DMS79 (cell line): ENCODE results near the gene DIPK1C.

Experiments
- DNase-seq: peaks from one replicate; lab custom pipeline; 2025; lab: John Stamatoyannopoulos, UW

The DIPK1C gene

DNA sequence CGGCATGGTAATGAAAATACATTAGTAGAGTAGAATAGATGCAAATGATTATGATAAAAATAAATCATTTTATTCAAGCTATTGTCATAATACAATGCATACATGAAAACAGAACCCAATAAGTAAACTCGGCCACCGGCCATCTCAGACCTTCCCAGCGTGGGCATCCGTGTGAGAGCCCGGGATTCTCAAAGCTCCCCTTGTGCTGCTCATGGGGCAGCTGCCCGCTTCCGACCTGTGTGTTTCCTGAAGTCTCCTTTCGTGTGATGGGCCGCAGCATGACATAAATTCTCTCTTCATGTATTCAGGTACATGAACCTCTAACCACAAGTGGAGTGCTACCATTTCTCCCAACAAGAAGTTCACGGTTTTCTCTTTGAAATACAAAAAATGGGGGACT, 25.6 kb upstream of the DIPK1C start:
- no peak for DNase-seq

DNA sequence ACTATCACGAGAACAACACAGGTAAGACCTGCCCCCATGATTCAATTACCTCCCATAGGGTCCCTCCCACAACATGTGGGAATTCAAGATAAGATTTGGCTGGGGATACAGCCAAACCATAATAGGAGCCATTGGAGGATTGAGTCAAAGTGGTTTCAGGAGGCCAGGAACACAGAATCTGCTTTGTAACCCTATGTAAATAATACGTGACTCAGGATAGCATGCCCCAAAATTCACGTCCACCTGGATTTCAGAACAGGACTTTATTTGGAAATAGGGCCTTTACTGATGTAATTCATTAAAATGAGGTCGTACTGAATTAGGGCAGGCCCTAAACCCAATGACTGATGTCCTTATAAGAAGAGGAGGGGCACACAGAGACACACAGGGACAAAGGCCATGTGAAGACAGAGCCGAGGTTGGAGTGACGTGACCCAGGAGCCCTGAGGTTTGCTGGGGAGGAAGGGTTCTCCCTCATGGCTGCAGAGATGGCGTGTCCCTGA, 23.1 kb upstream of the DIPK1C start:
- no peak for DNase-seq

DNA sequence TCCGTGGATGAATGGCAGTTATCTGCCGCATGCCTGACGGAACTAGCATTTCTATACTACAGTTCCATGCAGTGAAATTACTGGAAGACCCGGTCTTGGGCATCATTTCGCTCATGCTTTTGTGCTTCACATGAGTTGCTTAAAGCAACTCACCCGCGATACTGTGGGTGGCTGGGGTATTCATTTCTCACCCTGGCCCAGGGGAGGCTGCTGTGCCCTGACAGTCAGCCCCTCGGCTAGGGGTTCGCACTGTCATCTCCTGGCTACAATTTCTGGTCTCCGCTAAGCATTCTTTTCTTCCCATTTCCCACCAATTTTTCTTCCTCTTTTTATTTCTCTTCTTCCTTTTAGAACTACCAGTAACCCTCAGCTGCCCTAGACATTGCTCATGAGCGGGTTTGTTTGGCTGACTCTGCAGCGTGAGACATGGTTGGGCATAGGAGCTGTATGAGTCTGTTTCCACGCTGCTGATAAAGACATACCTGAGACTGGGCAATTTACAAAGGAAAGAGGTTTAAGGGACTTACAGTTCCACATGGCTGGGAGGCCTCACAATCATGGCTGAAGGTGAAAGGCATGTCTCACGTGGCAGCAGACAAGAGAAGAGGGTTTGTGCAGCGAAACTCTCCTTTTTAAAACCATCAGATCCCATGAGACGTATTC, 22.5 kb upstream of the DIPK1C start:
- DNase-seq = no peak

DNA sequence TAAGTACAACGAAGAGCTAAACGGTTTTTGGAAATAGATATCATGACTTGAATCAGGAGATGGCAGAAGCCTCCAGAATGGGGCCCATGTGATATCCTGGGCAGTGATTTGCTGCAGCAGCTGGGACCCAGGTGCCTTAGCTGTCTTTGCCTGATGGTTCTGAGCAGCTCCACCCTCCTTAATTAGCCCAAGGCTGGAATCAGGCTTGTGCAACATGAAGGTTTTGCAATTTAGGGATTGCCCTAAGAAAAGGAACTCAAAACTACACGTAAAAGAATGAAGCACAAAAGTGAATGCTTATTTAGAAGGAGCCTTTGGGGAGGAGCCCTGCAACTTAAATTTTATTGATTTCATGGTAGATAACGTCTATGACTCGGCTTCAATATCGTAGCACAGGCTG, 21.8 kb upstream of the DIPK1C start:
- no peak for DNase-seq

DNA sequence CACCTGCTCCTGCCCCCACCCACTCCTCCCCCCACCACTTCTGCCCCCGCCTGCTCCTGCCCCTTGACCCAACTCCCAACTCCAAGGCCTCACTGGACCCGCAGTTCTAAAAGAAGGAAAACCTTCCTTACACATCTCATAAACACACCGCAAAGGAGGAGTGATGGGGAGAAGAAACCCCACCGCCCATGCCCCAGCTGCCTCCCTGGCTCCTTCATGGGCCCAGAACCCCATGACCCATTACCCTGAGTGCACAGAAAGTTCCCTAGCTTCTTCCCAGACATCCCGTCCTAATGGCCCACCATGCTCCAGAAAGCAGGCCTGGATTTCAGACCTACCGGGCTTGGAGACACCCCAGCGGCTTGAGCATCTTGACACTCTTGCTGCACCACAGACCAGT, 21.2 kb upstream of the DIPK1C start:
- no peak for DNase-seq

DNA sequence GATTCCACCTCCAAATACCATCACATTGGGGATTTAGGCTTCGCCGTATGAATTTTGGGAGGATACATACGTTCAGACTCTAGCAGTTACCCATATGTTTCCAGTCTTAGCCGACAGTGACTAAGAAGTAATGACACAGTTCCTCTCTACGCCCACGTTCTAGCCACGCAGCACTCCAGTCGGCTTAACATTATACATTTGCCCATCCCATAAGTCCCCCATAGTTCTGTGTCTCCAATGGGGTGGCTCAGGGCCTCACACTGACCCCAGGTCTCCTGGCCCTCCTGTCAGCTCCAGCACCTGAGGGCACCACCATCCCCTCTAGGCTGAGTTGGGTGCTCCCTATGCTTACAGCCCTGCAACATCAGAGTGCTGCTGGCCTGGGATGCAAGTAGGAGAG, 20.7 kb upstream of the DIPK1C start:
- DNase-seq = no peak

DNA sequence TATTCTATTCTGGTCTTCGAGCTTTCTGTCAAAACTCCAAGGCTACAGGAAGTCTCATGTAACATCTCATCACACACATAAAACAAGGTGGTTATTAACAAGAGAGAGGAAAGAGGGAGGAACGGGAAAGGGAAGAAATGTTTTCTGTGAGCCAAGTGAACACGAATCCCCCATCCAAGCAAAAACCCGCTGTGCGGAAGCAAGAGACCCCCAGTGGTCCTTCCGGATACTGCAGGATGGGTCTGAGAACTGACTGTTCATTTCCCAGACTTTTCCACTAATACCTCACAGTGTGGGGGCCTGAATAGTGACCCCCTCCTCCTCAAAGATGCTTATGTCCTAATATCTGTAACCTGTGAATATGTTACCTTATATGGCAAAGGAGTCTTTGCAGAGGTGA, 19.0 kb upstream of the DIPK1C start:
- no peak for DNase-seq

DNA sequence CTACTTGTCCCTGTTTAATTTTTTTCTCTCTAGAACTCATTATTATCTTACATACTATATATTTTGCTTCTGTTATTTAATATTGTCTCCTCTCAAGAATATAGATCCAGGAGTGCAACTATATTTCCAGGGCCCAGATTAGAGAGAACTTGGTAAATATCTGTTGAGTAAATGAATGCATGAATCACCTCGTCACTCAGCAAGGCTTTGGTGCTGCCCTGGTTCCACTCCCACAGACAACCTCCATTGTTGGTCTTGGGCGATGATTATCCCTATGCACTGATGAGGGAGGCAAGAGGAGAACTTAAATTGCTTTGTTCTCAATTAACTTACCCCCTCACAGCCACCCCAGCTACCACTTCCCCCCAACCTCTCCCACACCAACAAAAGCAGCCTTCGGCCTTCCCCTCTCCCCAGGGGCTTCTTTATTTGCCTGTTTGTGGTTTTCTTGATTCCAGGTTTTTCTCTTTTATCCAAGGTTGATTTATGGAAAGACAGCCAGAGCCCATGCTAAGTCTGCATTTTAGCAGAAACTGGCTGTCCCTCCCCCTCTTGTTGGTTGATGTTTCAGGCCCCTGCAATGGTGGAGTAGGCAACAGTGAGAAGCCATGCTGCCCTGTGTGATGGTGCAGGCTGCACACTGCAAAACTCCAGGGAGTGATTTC, 17.0 kb upstream of the DIPK1C start:
- no peak for DNase-seq

DNA sequence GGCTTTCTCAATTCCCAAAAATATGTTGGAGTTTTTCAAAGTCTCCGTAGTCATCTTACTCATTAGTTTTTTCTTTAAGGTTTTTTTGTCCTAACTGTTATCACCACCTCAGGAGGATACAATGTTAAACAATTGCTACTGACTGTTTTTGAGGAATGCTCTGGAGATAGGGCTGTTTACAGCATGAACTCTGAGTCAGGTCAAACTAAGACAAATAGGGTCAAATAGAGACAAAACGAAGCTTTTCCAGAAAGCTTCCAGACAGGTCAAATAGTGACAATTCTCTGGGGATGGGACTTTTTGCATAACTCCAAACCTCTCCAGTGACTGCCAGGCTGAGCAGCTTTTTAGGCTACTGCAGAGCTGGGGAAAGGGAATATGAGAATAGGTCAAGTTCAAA, 15.2 kb upstream of the DIPK1C start:
- DNase-seq = no peak

DNA sequence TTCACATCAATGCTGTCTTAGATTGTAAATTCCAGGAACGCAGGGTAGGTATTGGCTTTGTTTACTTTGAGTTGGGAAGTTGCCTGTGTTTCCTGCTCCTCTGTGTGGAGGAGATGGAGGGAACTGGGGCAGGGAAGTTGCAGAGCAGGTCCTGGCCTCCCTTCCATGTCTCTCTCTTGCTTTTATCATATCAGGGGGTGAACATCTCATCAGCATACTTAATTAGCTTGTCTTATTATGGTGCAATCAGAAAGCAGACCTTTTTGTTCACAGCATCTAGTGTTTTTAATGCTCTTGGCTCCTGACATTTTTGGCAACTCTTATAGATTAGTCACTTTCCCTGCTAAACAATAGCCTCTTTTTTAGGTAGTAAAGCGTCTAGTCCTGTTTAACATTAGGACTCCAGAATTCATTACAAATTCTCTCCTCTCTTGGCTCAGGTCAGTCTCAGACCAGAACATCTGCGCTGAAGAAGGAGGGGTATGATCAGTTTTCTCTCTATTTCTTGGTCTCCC, 11.5 kb upstream of the DIPK1C start:
- DNase-seq = no peak

DNA sequence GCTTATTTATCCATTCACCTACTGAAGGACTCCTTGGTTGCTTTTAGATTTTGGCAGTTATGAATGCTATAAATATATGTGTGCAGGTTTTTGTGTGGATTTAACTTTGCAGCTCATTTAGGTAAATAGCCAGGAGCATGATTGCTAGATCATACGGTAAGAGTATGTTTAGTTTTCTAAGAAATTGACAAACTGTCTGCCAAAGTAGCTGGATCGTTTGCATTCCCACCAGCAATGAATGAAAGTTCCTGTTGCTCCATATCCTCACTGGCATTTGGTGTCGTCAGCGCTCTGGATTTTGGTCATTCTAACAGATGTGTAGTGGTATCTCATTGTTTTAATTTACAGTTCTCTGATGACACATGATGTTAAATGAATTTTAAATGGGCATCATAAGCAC, 8.7 kb upstream of the DIPK1C start:
- DNase-seq = no peak

DNA sequence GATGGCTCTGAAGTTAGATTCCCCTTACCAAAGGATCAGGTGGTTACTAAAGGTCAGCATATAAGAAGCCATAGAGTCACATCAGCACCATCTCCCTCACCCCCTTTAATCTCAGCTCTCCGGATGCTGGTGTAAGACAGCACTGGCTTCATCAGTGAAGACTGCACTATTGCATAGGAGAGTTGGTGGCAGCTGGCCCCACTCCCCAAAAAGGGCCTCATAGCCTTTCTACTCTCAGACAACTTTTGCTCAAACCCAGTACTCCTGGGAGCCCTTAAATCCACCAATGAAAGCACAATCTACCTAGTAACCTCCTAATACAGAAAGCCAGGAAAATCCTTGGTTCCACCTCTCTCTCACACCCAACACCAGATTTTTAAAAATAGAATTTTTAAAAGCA, 6.9 kb upstream of the DIPK1C start:
- DNase-seq = no peak

DNA sequence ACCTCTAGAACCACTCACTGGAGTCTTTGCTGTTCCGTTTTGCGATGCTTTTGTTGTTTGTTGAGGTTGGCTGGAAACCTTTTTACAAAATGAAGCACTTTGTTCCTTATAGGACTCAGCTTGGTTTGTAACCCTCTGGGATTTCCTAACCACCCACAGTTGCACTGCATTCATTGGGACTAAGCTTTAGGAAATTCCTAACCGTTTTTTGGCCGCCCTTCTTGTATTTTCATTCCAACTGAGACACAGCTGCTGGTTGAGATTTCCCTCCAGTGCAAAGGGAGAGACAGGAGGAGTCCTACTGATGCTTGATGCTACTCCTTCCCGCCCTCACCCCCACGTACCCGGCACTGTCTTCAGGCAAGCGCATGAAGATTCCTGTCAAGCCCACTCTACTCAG, 6.1 kb upstream of the DIPK1C start:
- no peak for DNase-seq

DNA sequence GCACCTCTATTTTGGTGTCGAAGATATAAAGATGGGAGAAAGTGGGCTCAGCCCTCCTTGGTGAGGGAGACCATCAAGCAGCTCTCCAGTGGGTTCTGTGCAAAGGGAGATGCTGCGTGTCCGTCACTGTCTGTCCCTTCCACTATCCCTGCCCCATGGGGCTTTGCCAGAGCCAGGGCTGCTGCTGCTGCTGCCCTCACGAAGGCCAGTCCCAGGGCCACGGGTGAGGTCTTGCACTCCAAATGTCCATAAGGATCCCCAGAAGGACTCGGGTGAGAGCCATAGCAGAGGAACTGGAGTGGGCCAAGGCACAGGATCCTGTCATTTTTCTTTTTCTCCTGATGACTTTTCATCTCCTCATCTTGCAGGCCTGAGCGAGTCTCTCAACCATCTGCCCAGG, 3.7 kb upstream of the DIPK1C start:
- DNase-seq = no peak

DNA sequence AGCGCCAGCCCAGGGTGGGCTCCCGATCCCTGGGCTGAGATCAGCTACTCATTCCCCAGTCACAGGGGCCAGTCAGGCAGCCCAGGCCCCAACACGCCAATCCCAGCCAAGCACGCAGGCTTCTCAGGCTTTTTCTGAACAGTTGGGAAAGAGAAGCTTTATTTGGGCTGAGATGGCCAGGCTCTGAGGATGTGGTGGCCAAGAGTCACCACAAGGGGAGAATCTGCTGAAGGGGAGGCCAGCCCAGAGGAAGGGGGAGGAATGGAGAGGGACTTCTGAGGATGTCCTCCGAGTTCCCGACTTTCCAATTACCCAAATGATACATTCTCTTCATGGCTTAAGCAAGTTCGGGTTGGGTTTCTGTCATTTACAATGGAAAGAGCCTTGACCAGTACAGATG, 2.8 kb upstream of the DIPK1C start:
- no peak for DNase-seq

DNA sequence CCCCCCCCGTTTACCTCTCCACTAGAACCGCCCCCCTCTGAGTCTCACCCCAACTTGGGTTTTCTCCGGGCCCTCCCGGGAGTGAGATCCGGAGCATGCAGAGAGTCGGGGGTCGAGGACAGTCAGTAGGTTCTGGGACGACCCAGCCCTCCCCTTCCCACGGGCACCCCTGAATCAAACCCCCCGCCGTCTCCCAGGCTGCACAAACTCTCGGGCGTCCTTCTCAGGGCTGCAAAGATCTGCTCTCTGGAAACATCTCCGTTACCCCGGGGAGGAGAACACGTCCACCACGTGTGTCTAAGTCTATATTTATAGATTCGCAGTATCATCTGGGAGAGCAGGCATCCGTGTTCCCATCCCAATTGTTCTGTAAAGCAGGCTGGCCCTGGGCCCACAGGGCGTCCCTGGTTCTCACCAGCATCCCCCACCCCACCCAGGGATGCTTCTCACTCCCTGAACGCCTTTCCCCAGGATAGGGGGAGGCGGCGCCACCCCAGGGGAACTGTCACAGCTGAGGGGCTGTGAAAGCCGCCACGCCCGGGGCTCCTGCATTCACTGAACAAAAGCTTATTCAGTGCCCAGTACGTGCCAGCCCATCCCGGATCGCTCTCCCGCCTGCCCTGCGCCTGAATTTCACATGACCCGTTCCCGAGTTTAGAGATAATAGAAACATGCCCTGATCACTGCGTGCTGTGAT, 765 bp upstream of the DIPK1C start:
- DNase-seq = no peak

DNA sequence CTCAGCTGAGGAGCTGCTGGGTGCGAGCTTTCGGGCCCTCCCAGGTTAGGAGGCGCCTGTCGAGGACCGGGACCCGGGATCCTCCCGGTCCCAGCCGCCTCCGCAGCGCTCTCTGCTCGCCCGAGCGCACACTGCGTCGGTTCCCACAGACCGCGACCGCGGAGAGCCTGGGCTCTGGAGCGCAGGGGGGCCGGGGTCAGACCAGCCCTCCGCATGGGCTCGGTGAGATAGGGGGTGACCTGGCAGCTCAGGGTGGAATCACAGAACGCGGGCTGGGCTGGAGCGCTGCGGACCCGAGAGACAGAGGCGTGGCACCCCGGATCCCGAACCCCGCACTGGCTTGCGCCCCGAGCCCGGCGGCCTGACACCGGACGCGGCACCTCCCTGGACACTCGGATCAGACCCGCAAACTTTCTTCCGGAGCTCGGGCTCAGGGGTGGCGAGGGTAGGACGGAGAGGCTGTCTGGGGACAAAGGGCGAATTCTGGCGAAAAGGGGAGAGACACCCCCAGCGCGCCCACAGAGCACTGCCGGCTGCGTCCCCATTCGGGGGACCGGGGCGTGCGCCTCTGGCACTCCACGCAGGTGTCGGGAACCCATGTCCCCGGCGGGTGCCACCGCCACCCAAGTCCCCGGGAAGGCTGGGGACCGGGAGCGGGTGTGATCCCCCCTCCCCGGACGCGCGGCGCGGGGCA, 612 bp downstream of the DIPK1C start:
- no peak for DNase-seq

DNA sequence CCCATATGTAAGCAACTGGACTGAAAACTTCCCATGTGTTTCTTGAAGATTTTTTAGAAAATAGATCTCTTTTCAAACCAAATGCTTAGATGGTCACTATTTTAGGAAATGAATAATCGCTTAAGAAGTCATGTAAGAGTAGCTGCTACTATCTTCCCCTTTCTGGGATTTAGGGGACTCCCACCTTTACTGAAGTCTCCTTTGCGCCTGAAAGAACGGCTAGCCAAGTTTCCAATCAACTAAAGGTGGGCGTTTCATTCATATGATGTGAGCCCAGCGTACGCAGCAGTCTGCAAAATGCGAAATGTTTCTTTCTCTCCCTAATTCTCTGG, 1.1 kb downstream of the DIPK1C start:
- no peak for DNase-seq

DNA sequence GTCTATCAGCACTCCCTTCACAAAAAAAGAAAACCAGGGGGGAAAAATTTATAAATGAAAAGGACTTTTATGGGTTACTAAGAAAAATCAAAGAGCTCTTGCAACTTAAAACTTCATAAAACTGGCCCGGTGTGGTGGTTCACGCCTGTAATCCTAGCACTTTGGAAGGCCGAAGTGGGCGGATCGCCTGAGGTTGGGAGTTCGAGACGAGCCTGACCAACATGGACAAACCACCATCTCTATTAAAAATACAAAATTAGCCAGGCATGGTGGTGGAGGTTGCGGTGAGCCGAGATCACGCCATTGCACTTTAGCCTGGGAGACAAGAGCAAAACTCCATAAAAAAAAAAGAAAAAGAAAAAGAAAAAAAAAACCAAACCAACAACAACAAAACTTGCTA, 1.7 kb downstream of the DIPK1C start:
- no peak for DNase-seq

DNA sequence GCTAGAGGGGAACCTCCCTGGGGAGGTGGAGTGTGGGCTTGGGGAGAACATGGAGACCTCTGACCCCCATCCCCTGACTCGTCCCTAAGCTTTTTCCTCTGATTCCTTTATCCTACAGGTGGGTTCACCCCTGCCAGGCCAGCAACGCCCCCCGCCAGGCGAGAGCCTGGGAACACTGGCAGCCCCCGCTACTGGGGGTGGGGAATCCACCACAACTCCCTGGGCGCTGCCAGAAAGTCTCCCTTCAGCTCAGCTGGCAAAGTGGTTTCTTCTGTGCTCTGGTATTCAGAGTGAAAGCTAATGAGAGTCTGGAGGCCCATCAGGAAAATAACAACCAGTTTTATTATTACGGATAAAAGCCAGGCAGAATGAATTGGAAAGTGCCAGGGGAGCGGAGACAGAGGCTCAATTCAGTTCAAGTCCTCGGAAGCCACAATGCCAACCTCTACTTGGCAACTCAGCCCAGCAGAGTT, 2.8 kb downstream of the DIPK1C start:
- DNase-seq = no peak

DNA sequence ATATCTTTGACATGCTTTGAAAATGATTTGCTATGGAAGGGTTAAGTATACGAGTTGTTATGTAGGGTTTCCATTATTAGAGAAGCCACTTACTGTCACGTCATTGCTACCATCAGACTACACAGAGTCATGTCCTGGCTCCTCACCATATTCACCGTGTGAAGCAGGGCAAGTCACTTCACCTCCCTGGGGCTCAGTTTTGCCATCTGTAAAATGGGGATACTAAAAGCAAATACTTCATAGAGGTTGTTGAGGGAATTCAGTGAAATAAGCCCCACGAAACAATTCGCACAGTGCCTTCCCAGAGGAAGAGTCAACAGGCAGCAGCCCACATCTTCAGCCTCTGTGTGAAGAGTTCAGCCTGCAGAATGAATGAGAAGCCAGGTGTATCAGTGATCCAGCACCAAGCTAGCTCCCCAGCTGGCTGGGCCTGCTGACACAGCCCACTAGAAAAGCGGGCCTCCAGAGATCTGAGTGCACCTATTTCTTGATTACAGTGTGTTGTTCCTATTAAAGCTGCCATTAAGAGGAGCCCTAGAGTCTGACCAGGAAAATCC, 3.4 kb downstream of the DIPK1C start:
- no peak for DNase-seq

DNA sequence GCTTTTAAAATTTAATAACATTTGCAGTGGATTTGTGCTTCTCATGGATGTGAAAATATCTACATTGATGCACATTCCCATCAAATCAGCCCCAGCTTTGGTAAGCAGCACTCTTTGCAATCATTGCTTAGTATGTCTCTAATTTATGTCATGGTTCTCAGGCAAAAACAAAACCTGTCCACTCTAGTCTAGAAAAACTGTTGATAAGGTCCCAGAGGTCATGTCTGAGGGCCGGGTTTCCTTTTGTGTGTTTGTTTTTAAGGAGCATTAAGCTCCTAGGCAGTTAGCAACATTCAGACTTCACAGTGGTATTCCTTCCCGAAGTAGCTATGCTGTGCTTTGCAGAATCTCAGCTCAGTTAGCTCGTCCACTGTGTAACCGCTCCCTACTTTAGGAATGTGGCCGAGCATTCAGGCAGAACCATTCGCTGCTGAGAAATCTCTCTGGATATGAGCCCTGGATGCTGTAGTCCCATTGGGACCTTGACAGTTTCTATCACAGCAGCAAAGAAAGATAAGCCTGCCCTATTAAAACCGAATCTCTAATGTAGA, 4.0 kb downstream of the DIPK1C start:
- no peak for DNase-seq
